HG02870 (cell line): ENCODE measurements around the gene ANGPTL3.

ENCODE experiments used
- ATAC-seq: cut with Tn5 transposase; IDR thresholded peaks from one replicate; pipeline ENCODE4 v1.9.1; 2021; ENCODE audit warnings: mild to moderate bottlenecking, moderate library complexity; ENCODE audit not compliant: unreplicated experiment

The ANGPTL3 gene

GRCh38 chr1:62621907-62622306, 24.6 kb downstream of the ANGPTL3 start:
- ATAC-seq: peak; percentile 95

- ATAC-seq: peak; percentile 69
Measured at GRCh38 chr1:62625415-62625814, 28.1 kb downstream of the ANGPTL3 start.

DNA sequence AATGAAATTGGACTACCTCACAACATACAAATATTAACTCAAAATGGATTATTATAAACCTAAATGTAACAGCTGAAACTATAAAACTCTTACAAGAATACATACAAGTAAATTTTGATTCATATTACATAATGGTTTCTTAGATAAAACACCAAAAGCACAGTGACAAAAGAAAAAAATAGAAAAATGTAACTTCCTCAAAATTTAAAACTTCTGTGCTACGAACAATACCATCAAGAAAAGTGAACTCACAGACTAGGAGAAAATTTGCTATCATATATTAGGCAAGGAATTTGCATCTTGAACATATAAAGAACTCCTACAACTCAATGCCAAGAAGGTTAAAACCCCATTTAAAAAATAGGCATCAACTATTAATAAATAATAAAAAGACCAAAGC, 31.2 kb downstream of the ANGPTL3 start:
- no peak for ATAC-seq

- no peak for ATAC-seq
Measured at GRCh38 chr1:62637392-62638105, 40.2 kb downstream of the ANGPTL3 start.

- ATAC-seq: no peak
Measured at GRCh38 chr1:62643283-62643682, 46.0 kb downstream of the ANGPTL3 start.

GRCh38 chr1:62652387-62652786, 55.1 kb downstream of the ANGPTL3 start:
- ATAC-seq: no peak

DNA sequence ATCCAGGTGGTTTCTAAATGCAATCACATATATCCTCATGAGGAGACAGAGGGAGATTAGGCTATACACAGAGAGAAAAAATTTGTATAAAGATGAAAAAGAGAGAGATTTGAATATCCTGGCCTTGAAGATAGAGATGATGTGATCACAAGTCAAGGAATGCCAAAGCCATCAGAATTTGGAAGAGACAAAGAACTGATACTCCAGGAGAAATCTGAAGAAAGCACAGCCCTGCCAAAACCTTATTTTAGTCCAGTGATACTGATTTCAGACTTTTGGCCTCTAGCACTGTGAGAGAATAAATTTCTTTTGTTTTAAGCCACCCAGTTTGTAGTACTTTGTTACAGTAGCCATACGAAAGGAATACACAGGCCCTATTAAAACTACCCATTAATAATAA, 57.4 kb downstream of the ANGPTL3 start:
- no peak for ATAC-seq
